Panc1 (cell line): Measurements from ENCODE around the gene DDOST. TPM values are rescaled to one million over a fixed set of nuclear protein-coding genes. Genes with fewer than 3 reads are reported as not detected.

ENCODE experiments used
- ATAC-seq: fragments of 200-7000 bp; cut with Tn5 transposase; 2 replicates; pipeline ENCODE4 v1.9.1; 2020; ENCODE audit warnings: mild to moderate bottlenecking, moderate library complexity
- BruUV-seq: library from RNA; stranded (reverse); fragments of 400-500 nt; replicated peaks from 2 replicates; lab custom pipeline; 2021; lab: Mats Ljungman, UMichigan
- CTCF ChIA-PET: fragments of 300-600 bp; sonication (Branson Sonifier 250); formaldehyde crosslinking; loops from one replicate; lab custom pipeline; 2022; ENCODE audit warnings: antibody characterized with exemption; lab: Charles Lee
- POLR2A ChIA-PET: fragments of 300-600 bp; sonication (Branson Sonifier 250); formaldehyde crosslinking; loops from one replicate; lab custom pipeline; 2022; ENCODE audit warnings: antibody characterized with exemption; lab: Charles Lee
- DNase-seq: peaks from one replicate; pipeline ENCODE4 v3.0.0-alpha.2; 2010; ENCODE audit warnings: low read depth, low spot score
- H3K27ac ChIP-seq: 2 replicates; pipeline ENCODE4 v1.5.1; 2011; ENCODE audit warnings: mild to moderate bottlenecking, low read length, inconsistent platforms
- H3K27me3 ChIP-seq: fragments of 200-500 bp; sonication (Bioruptor generic); 2 replicates; pipeline ENCODE4 v1.6.0; 2014; ENCODE audit warnings: low read length, inconsistent platforms; ENCODE audit not compliant: control insufficient read depth, insufficient read depth
- H3K36me3 ChIP-seq: fragments of 200-500 bp; sonication (Bioruptor generic); 2 replicates; pipeline ENCODE4 v1.5.1; 2014; ENCODE audit warnings: inconsistent platforms, mild to moderate bottlenecking, low read length, moderate library complexity; ENCODE audit not compliant: control insufficient read depth, insufficient read depth
- H3K4me1 ChIP-seq: 2 replicates; pipeline ENCODE4 v1.5.1; 2011; ENCODE audit warnings: inconsistent platforms, mild to moderate bottlenecking, low read length, moderate library complexity; ENCODE audit not compliant: control insufficient read depth, insufficient read depth
- H3K4me3 ChIP-seq, 2 experiments: 2 replicates each; pipeline ENCODE4 v1.5.1; 2011 to 2012; ENCODE audit warnings: low read depth in 2 of 2, low read length in 2 of 2, mild to moderate bottlenecking in 2 of 2, inconsistent platforms in 1 of 2, moderate library complexity in 1 of 2
- H3K9me3 ChIP-seq: fragments of 200-500 bp; sonication (Bioruptor generic); 2 replicates; pipeline ENCODE4 v1.5.1; 2014; ENCODE audit warnings: low read depth, mild to moderate bottlenecking, inconsistent platforms, low read length, moderate library complexity; ENCODE audit not compliant: control insufficient read depth, insufficient read depth
- POLR2AphosphoS5 ChIP-seq: IDR thresholded peaks from 2 replicates; pipeline ENCODE4 v1.6.1; 2012; ENCODE audit warnings: mild to moderate bottlenecking, low read depth, low read length, moderate library complexity
- SIN3A ChIP-seq: IDR thresholded peaks from 2 replicates; pipeline ENCODE4 v1.6.1; 2012; ENCODE audit warnings: low read depth, mild to moderate bottlenecking, low read length, moderate library complexity, borderline replicate concordance; ENCODE audit not compliant: insufficient read depth
- TCF7L2 ChIP-seq: IDR thresholded peaks from 2 replicates; pipeline ENCODE4 v1.6.1; 2011; ENCODE audit warnings: mild to moderate bottlenecking, low read depth, low read length, inconsistent platforms
- in situ Hi-C: cut with HindIII; loops from 2 replicates; pipeline ENCODE4 v1.10.0; 2016; ENCODE audit warnings: low sequenced_read_pairs, low pct_unique_long_range_greater_than_20kb
- intact Hi-C: fragments of 100-400 bp; cut with micrococcal nuclease; formaldehyde crosslinking; loops from one replicate; pipeline ENCODE4 v1.10.0; 2022; ENCODE audit not compliant: unreplicated experiment
- total RNA-seq: library from RNA; stranded (reverse); gene quantifications from one replicate; pipeline ENCODE4 v1.2.1, GENCODE V29; 2021; ENCODE audit not compliant: unreplicated experiment
- TF ChIP-seq, protein P1 (sequence below), 2 experiments: IDR thresholded peaks; 2 replicates each; pipeline ENCODE4 v1.6.1; 2011 to 2012; ENCODE audit warnings: low read depth in 2 of 2, control low read depth in 1 of 2, low read length in 1 of 2, mild to moderate bottlenecking in 1 of 2, moderate library complexity in 1 of 2; ENCODE audit not compliant: insufficient read depth in 1 of 2
- TF ChIP-seq, protein P2 (sequence below): fragments of 450-650 bp; IDR thresholded peaks from 2 replicates; pipeline ENCODE4 v1.5.1; 2017; ENCODE audit warnings: mild to moderate bottlenecking

DDOST gene
- total RNA-seq, 1 experiment from 2014 or later = 337 TPM

DNA sequence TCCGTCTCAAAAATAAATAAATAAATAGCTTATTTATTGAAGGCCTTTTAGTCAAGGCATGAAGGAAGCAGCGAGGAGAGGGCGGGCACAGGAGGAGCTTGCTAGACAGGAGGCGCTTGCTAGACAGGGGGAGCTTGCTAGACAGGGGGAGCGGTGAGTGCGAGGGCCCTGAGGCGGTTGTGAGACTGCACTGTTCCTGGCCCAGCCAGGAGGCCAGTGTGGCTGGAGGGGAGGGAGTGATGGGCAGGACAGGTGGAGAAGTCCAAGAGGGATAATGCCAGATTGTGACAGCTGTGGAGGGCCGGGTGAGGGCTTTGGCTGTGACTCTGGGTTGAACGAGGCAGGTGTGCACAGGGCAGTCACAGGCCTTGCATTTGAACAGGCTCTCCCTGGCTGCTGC, 38.4 kb upstream of the DDOST start:
- no peaks in the 10 kb centered on the region for H3K27me3 ChIP-seq
- H3K4me3 ChIP-seq = no peak overlapping the region
- TF ChIP-seq TCF7L2 (no peak), SIN3A (no peak)
- TF ChIP-seq, protein P1, sequence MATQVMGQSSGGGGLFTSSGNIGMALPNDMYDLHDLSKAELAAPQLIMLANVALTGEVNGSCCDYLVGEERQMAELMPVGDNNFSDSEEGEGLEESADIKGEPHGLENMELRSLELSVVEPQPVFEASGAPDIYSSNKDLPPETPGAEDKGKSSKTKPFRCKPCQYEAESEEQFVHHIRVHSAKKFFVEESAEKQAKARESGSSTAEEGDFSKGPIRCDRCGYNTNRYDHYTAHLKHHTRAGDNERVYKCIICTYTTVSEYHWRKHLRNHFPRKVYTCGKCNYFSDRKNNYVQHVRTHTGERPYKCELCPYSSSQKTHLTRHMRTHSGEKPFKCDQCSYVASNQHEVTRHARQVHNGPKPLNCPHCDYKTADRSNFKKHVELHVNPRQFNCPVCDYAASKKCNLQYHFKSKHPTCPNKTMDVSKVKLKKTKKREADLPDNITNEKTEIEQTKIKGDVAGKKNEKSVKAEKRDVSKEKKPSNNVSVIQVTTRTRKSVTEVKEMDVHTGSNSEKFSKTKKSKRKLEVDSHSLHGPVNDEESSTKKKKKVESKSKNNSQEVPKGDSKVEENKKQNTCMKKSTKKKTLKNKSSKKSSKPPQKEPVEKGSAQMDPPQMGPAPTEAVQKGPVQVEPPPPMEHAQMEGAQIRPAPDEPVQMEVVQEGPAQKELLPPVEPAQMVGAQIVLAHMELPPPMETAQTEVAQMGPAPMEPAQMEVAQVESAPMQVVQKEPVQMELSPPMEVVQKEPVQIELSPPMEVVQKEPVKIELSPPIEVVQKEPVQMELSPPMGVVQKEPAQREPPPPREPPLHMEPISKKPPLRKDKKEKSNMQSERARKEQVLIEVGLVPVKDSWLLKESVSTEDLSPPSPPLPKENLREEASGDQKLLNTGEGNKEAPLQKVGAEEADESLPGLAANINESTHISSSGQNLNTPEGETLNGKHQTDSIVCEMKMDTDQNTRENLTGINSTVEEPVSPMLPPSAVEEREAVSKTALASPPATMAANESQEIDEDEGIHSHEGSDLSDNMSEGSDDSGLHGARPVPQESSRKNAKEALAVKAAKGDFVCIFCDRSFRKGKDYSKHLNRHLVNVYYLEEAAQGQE (IDR thresholded peaks at IDR 0.05; ENCODE audit: insufficient read depth in 1 of 2, low read depth in 2 of 2, low read length in 1 of 2) = no peak
- TF ChIP-seq, protein P2, sequence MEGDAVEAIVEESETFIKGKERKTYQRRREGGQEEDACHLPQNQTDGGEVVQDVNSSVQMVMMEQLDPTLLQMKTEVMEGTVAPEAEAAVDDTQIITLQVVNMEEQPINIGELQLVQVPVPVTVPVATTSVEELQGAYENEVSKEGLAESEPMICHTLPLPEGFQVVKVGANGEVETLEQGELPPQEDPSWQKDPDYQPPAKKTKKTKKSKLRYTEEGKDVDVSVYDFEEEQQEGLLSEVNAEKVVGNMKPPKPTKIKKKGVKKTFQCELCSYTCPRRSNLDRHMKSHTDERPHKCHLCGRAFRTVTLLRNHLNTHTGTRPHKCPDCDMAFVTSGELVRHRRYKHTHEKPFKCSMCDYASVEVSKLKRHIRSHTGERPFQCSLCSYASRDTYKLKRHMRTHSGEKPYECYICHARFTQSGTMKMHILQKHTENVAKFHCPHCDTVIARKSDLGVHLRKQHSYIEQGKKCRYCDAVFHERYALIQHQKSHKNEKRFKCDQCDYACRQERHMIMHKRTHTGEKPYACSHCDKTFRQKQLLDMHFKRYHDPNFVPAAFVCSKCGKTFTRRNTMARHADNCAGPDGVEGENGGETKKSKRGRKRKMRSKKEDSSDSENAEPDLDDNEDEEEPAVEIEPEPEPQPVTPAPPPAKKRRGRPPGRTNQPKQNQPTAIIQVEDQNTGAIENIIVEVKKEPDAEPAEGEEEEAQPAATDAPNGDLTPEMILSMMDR = no peak
- H3K36me3 ChIP-seq = no peaks in the 10 kb centered on the region
- BruUV-seq = no TSS peak
- DNase-seq (no peak), ATAC-seq (no peak)
- no peak overlapping the region for H3K27ac ChIP-seq
- POLR2A ChIA-PET = no interaction called here
- intact Hi-C loops = loop anchor here (5.0 kb wide), 1 partner anchor 498 kb away; no protein-coding TSS in a partner anchor
- H3K9me3 ChIP-seq = no peaks in the 10 kb centered on the region
- CTCF ChIA-PET = interaction anchor here (0.8 kb wide), 1 partner anchor 16 kb away, joined by 7 read pairs; no protein-coding TSS in a partner anchor
- H3K4me1 ChIP-seq = peaks cover 5% of the 10 kb centered on the region
- in situ Hi-C loops = no loop called here

DNA sequence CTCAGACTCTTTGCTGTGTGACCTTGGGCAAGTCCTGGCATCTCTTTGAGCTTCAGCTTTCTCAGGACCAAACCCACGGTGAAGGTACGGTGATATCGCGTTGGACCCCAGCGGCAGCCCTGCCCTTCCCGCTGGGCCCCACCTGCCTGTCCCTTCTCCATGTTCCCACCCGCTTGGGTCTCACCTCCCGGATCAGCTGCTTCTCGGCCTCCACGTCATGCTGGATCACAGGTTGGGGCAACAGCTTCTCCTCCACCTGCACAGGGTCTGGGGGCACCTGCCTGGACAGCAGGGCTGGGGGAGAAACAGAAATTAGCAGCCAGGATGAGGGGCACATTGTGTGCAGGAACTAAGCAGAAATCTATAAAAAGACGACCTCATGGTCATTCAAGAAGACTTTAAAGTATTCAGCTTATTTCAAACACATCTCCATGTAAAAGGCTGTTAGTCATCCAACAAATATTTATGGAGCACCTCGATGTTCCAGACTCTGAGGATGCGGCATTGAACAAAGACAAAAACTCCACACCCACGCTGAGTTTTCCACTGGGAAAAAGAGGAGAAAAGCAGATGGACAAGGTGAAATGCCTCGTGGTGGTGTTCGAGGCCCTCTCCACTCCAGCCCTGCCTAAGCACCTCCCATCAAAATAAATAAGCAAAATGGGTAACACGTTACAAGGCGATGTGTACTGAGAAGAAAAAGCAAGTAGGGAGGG, 37.2 kb upstream of the DDOST start:
- CTCF ChIA-PET = interaction anchor here (0.6 kb wide), 1 partner anchor 36 kb away, joined by 4 read pairs; no protein-coding TSS in a partner anchor
- 0 out of 2 replicates have a peak overlapping the region, but pooled peaks have one; percentile 0 for H3K27ac ChIP-seq
- peaks cover 5% of the 10 kb centered on the region for H3K4me1 ChIP-seq
- BruUV-seq = no TSS peak
- no peak overlapping the region for H3K4me3 ChIP-seq
- no peaks in the 10 kb centered on the region for H3K9me3 ChIP-seq
- no peak for DNase-seq
- ATAC-seq = no peak
- no peaks in the 10 kb centered on the region for H3K27me3 ChIP-seq
- no peaks in the 10 kb centered on the region for H3K36me3 ChIP-seq
- intact Hi-C loops (loop anchor here (5.0 kb wide), 1 partner anchor 499 kb away; no protein-coding TSS in a partner anchor), in situ Hi-C loops (no loop called here)
- POLR2A ChIA-PET = no interaction called here
- TF ChIP-seq TCF7L2 (0 out of 2 replicates have a peak, but pooled peaks have one; percentile 35), POLR2AphosphoS5 (no peak)

DNA sequence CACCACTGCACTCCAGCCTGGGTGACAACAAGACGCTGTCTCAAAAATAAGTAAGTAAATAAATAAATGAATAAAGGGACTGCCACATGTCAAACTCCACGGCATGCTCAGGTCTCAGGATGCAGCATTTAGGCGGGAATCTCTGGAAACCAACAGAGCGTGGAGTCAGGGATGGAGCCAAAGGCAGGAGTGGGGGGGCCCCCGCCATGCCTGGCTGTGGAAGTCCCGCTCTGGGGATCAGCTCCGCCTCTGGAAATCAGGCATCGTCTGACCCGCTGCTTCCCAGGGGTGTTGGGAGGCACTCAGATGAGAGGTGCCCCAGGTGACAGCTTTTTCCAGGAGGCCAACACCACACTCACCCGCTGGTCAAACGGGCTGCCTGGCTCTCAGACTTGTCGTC, 36.4 kb upstream of the DDOST start:
- Histone ChIP-seq H3K9me3 (no peaks in the 10 kb centered on the region), H3K4me1 (peaks cover 5% of the 10 kb centered on the region), H3K36me3 (no peaks in the 10 kb centered on the region), H3K27me3 (no peaks in the 10 kb centered on the region), H3K4me3 (no peak overlapping the region), H3K27ac (0 out of 2 replicates have a peak overlapping the region, but pooled peaks have one; percentile 18)
- TF ChIP-seq TCF7L2 (no peak), POLR2AphosphoS5 (no peak), SIN3A (no peak)
- TF ChIP-seq, protein P2 = no peak
- TF ChIP-seq, protein P1 (IDR thresholded peaks at IDR 0.05; ENCODE audit: insufficient read depth in 1 of 2, low read depth in 2 of 2, low read length in 1 of 2) = no peak
- no peak for ATAC-seq
- intact Hi-C loops = loop anchor here (5.0 kb wide), 1 partner anchor 500 kb away; no protein-coding TSS in a partner anchor
- POLR2A ChIA-PET = no interaction called here
- in situ Hi-C loops = no loop called here
- no TSS peak for BruUV-seq
- no peak for DNase-seq
- CTCF ChIA-PET = interaction anchor here (1.3 kb wide), 2 partner anchors 30 to 36 kb away, joined by 3 to 8 read pairs; no protein-coding TSS in a partner anchor
